T-helper 1 cell (primary cell): ENCODE data around the gene JCHAIN.
A peak's percentile ranks its signal among the peaks of the same experiment; 100 is the strongest.

ENCODE experiments used
- DNase-seq, 5 donors: peaks; one replicate each; pipeline ENCODE4 v3.0.0-alpha.2; 2012 to 2020

Gene JCHAIN

GRCh38 chr4:70637239-70637913 lies 28.9 kb downstream of the JCHAIN start:
- DNase-seq = no peak

GRCh38 chr4:70634482-70634881 lies 31.8 kb downstream of the JCHAIN start:
- no peak for DNase-seq

GRCh38 chr4:70632028-70632427 lies 34.3 kb downstream of the JCHAIN start:
- no peak for DNase-seq

GRCh38 chr4:70630162-70630561 lies 36.1 kb downstream of the JCHAIN start:
- no peak for DNase-seq

- no peak for DNase-seq
These were observed 36.7 kb downstream of the JCHAIN start for GRCh38 chr4:70629469-70630090.

GRCh38 chr4:70628444-70628843 lies 37.9 kb downstream of the JCHAIN start, which contains the start of gene ENAM:
TSS of gene ENAM (plus strand) at chr4:70628744. CDS start at chr4:70629501, 757 bp downstream.
- DNase-seq = no peak

GRCh38 chr4:70627620-70628019 lies 38.7 kb downstream of the JCHAIN start:
- no peak for DNase-seq

- DNase-seq = no peak
These were observed 42.0 kb downstream of the JCHAIN start for GRCh38 chr4:70624226-70624793.

- peak in 1 of 5 donors; percentile 18 for DNase-seq
These were observed 43.0 kb downstream of the JCHAIN start for GRCh38 chr4:70623323-70623722.

GRCh38 chr4:70619778-70620177 lies 46.5 kb downstream of the JCHAIN start:
- no peak for DNase-seq

GRCh38 chr4:70619288-70619687 lies 47.0 kb downstream of the JCHAIN start:
- peak in 1 of 5 donors; percentile 38 for DNase-seq

- no peak for DNase-seq
These were observed 52.1 kb downstream of the JCHAIN start for GRCh38 chr4:70614184-70614555.

- DNase-seq = no peak
These were observed 52.8 kb downstream of the JCHAIN start for GRCh38 chr4:70613306-70614183.

GRCh38 chr4:70608324-70608723 lies 58.0 kb downstream of the JCHAIN start:
- no peak for DNase-seq

- DNase-seq = no peak
These were observed 58.9 kb downstream of the JCHAIN start for GRCh38 chr4:70607334-70607853.

- DNase-seq = no peak
These were observed 59.8 kb downstream of the JCHAIN start for GRCh38 chr4:70606459-70606858.
